GM21360 (cell line): ENCODE data around the gene MED15.
"Not testable (repeated sequence)": the region's sequence is repeated elsewhere in the genome, so short reads cannot be mapped to it uniquely, and the experiment has no call there.

ENCODE experiments used
- ATAC-seq: cut with Tn5 transposase; IDR thresholded peaks from one replicate; pipeline ENCODE4 v1.9.1; 2021; ENCODE audit warnings: mild to moderate bottlenecking, moderate library complexity; ENCODE audit not compliant: unreplicated experiment

The MED15 gene

GRCh38 chr22:20619045-20619892 is 111.9 kb downstream of the MED15 start:
- no peak for ATAC-seq

GRCh38 chr22:20619893-20620194 is 112.4 kb downstream of the MED15 start:
- not testable (repeated sequence) for ATAC-seq

- no peak for ATAC-seq
Measured at GRCh38 chr22:20621162-20621561, 113.8 kb downstream of the MED15 start.

- no peak for ATAC-seq
Measured at GRCh38 chr22:20622650-20623339, 115.4 kb downstream of the MED15 start.

- ATAC-seq = peak; percentile 59
Measured at GRCh38 chr22:20624161-20624616, 116.8 kb downstream of the MED15 start.

- ATAC-seq = no peak
Measured at GRCh38 chr22:20625270-20625669, 117.9 kb downstream of the MED15 start.

- no peak for ATAC-seq
Measured at GRCh38 chr22:20626811-20627210, 119.4 kb downstream of the MED15 start.

GRCh38 chr22:20627432-20627831 is 120.0 kb downstream of the MED15 start:
- ATAC-seq = no peak

- ATAC-seq = no peak
Measured at GRCh38 chr22:20628081-20628939, 120.9 kb downstream of the MED15 start.

- ATAC-seq = no peak
Measured at GRCh38 chr22:20629401-20629800, 122.0 kb downstream of the MED15 start.

GRCh38 chr22:20630873-20631617 is 123.6 kb downstream of the MED15 start:
- no peak for ATAC-seq

GRCh38 chr22:20632082-20632481 is 124.7 kb downstream of the MED15 start:
- no peak for ATAC-seq

GRCh38 chr22:20632518-20632917 is 125.1 kb downstream of the MED15 start:
- no peak for ATAC-seq

- no peak for ATAC-seq
Measured at GRCh38 chr22:20634560-20635226, 127.3 kb downstream of the MED15 start.

GRCh38 chr22:20635227-20635591 is 127.8 kb downstream of the MED15 start:
- no peak for ATAC-seq

GRCh38 chr22:20636075-20636812 is 128.8 kb downstream of the MED15 start:
- no peak for ATAC-seq

- no peak for ATAC-seq
Measured at GRCh38 chr22:20636945-20637344, 129.5 kb downstream of the MED15 start.
